Esophagus muscularis mucosa (tissue), 4 donors: ENCODE results near the gene PACRG. TPM values are rescaled to one million over a fixed set of nuclear protein-coding genes. Genes with fewer than 3 reads are reported as not detected.

Experiments used
- DNase-seq: peaks from one replicate; pipeline ENCODE4 v3.0.0-alpha.2; 2017; ENCODE audit errors: extremely low spot score
- H3K27ac ChIP-seq, 4 donors: fragments of 200-600 bp; sonication (generic); replicated peaks in 1 of 4; 1 replicate in 3 of 4; 2 replicates in 1 of 4; pipeline ENCODE4 v1.5.1; 2016 to 2019; ENCODE audit warnings: mild to moderate bottlenecking in 1 of 4
- H3K27me3 ChIP-seq, 4 donors: fragments of 200-600 bp; sonication (generic); one replicate each; pipeline versions ENCODE4 v1.5.1 to v1.6.0; 2016 to 2019
- H3K36me3 ChIP-seq, 4 donors: fragments of 200-600 bp; sonication (generic); one replicate each; pipeline ENCODE4 v1.5.1; 2016 to 2019
- H3K4me1 ChIP-seq, 4 donors: fragments of 200-600 bp; sonication (generic); one replicate each; pipeline ENCODE4 v1.5.1; 2016 to 2019
- H3K4me3 ChIP-seq, 4 donors: fragments of 200-600 bp; sonication (generic); 1 replicate in 2 of 4; 2 replicates in 2 of 4; pipeline ENCODE4 v1.5.1; 2016 to 2019; ENCODE audit warnings: mild to moderate bottlenecking in 4 of 4, moderate library complexity in 1 of 4
- H3K9me3 ChIP-seq, 4 donors: fragments of 200-600 bp; sonication (generic); 1 replicate in 3 of 4; 2 replicates in 1 of 4; pipeline ENCODE4 v1.5.1; 2016 to 2019
- EP300 ChIP-seq: sonication (generic); formaldehyde crosslinking; IDR thresholded peaks from one replicate; pipeline ENCODE4 v1.6.1; 2017; ENCODE audit warnings: antibody characterized with exemption
- POLR2A ChIP-seq: fragments of 450-650 bp; IDR thresholded peaks from one replicate; pipeline ENCODE4 v1.6.1; 2017; ENCODE audit warnings: antibody characterized with exemption, moderate library complexity, mild to moderate bottlenecking, low read depth
- POLR2AphosphoS5 ChIP-seq, 2 donors: sonication (generic); formaldehyde crosslinking; IDR thresholded peaks; one replicate each; pipeline ENCODE4 v1.6.1; 2017; ENCODE audit warnings: antibody characterized with exemption in 2 of 2
- WGBS: methylation state at CpG from one replicate; pipeline ENCODE4 v1.1.5; 2018; 5-methylcytosine and 5-hydroxymethylcytosine counted together
- intact Hi-C: fragments of 100-400 bp; cut with DNase I; formaldehyde crosslinking; loops from one replicate; pipeline ENCODE4 v1.15.1; 2023
- total RNA-seq, 4 donors: library from RNA; depleted of rRNA; stranded (reverse); fragments of >200 nt; gene quantifications; one replicate each; pipeline versions ENCODE4 v1.1.0 to v1.2.1, GENCODE V29; 2016
- TF ChIP-seq, protein P1 (sequence below), 3 experiments: fragments of 200-600 bp in 2 of 3; fragments of 450-650 bp in 1 of 3; sonication (generic) in 2 of 3; IDR thresholded peaks; one replicate each; pipeline ENCODE4 v1.5.1; 2017 to 2019; ENCODE audit warnings: antibody characterized with exemption in 3 of 3, mild to moderate bottlenecking in 2 of 3, moderate library complexity in 1 of 3

The PACRG gene
- total RNA-seq, 4 donors from 2014 or later = 1.3 to 3.5 (median 1.8) TPM; not detected in 1

- peak; percentile 86 for DNase-seq
- H3K4me3 ChIP-seq = no peak overlapping the region
- intact Hi-C loops = loop anchor here (10.0 kb wide), 2 partner anchors 378 to 768 kb away; no protein-coding TSS in a partner anchor
- H3K4me1 ChIP-seq = peaks cover 8 to 16% (median 11%) of the 10 kb centered on the region in 4 donors
- no peaks in the 10 kb centered on the region for H3K9me3 ChIP-seq
- no peaks in the 10 kb centered on the region for H3K27me3 ChIP-seq
- 93% methylated on average over 14 of the region's 14 CpGs for WGBS
- TF ChIP-seq EP300 (no peak), POLR2A (no peak), POLR2AphosphoS5 (IDR thresholded peaks at IDR 0.05) (no peak)
- TF ChIP-seq, protein P1, sequence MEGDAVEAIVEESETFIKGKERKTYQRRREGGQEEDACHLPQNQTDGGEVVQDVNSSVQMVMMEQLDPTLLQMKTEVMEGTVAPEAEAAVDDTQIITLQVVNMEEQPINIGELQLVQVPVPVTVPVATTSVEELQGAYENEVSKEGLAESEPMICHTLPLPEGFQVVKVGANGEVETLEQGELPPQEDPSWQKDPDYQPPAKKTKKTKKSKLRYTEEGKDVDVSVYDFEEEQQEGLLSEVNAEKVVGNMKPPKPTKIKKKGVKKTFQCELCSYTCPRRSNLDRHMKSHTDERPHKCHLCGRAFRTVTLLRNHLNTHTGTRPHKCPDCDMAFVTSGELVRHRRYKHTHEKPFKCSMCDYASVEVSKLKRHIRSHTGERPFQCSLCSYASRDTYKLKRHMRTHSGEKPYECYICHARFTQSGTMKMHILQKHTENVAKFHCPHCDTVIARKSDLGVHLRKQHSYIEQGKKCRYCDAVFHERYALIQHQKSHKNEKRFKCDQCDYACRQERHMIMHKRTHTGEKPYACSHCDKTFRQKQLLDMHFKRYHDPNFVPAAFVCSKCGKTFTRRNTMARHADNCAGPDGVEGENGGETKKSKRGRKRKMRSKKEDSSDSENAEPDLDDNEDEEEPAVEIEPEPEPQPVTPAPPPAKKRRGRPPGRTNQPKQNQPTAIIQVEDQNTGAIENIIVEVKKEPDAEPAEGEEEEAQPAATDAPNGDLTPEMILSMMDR (IDR thresholded peaks at IDR 0.05) = no peak
- H3K36me3 ChIP-seq = no peaks in the 10 kb centered on the region
- H3K27ac ChIP-seq = no peak overlapping the region
Measured at GRCh38 chr6:163186527-163186926, 458.8 kb downstream of the PACRG start.

DNA sequence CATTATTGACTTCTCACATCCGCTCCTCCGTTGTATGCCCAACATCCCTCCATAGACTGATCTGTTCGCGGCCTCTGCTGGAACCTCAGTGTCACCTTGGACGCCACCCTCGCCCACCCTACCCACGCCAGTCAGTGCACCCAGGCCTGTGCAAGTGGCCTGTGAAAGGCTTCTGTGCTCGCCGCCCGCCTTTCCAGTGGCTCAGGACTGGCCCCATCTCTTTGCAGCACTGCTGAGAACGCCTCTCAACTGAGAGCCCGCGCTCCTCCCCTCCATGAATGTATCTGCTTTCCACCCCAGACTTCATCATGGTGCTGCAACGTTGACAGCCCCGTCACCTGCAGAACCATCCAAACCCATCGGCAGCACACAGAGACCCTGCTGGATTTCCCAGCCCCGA is 459.4 kb downstream of the PACRG start:
- no peak for TF ChIP-seq EP300
- TF ChIP-seq, protein P1 (IDR thresholded peaks at IDR 0.05) = no peak
- no peak for TF ChIP-seq POLR2AphosphoS5 (IDR thresholded peaks at IDR 0.05)
- no peak for TF ChIP-seq POLR2A
- DNase-seq = peak; percentile 87

DNA sequence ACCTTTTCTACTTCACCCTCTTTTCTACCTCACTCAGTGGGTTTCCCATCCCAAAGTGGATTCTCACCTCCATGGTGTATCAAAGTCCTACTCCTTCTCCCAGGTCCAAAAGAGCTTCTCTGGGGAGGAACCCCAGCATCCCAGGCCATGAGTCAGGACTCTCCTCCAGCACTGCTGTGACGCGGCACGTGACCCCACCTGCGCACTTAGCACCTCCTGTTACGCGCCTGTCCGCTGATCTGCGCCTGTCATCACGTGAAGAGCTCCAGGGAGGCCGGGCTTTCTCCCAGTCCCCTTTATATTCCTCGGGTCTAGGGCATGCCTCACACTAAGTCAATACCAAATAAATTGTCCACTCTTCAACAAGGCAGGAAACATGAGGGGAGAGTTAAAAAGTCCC is 459.8 kb downstream of the PACRG start:
- over 99% methylated on average over 11 of the region's 11 CpGs for whole genome bisulfite sequencing
- intact Hi-C loops = loop anchor here (10.0 kb wide), 2 partner anchors 377 to 767 kb away; no protein-coding TSS in a partner anchor
- DNase-seq = peak; percentile 77

More for the DNA sequence above, 459.4 kb downstream of the PACRG start:
- Histone ChIP-seq H3K27me3 (no peaks in the 10 kb centered on the region), H3K9me3 (no peaks in the 10 kb centered on the region), H3K4me3 (no peak overlapping the region), H3K27ac (no peak overlapping the region), H3K36me3 (no peaks in the 10 kb centered on the region), H3K4me1 (peaks cover 4 to 14% (median 11%) of the 10 kb centered on the region in 4 donors)
- 97% methylated on average over 17 of the region's 17 CpGs for WGBS
- intact Hi-C loops = loop anchor here (10.0 kb wide), 2 partner anchors 378 to 768 kb away; no protein-coding TSS in a partner anchor

DNA sequence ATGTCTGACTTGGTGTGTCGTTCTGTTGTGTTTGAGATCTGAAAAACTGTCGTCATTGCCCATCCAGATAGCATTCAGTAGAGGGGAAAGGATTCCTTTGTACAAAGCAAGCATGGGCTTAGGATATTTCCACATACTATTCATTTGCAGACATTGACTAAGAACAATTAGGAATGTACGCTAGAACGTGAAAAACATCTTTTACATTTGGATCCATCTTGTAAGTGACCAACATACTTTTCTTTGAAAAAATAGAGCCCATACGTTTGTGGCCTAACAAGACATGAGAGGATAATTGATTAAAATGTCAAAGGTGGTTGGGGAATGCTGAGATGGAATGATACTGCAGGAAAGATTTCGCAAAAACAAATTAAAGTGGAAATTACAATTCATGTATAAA is 461.0 kb downstream of the PACRG start:
- Histone ChIP-seq H3K9me3 (no peaks in the 10 kb centered on the region), H3K27me3 (no peaks in the 10 kb centered on the region), H3K4me1 (peaks cover 4 to 6% (median 6%) of the 10 kb centered on the region in 4 donors), H3K4me3 (no peak overlapping the region), H3K36me3 (no peaks in the 10 kb centered on the region), H3K27ac (no peak overlapping the region)
- WGBS = 89% methylated on average over 6 of the region's 6 CpGs
- intact Hi-C loops = loop anchor here (10.0 kb wide), 2 partner anchors 376 to 766 kb away; no protein-coding TSS in a partner anchor
- no peak for TF ChIP-seq POLR2A
- TF ChIP-seq, protein P1 (IDR thresholded peaks at IDR 0.05) = no peak
- TF ChIP-seq EP300 = no peak
- TF ChIP-seq POLR2AphosphoS5 (IDR thresholded peaks at IDR 0.05) = no peak
- DNase-seq = no peak

More for the DNA sequence above, 459.8 kb downstream of the PACRG start:
- H3K4me1 ChIP-seq = peaks cover 4 to 14% (median 11%) of the 10 kb centered on the region in 4 donors
- H3K27me3 ChIP-seq = no peaks in the 10 kb centered on the region
- no peak overlapping the region for H3K27ac ChIP-seq
- no peaks in the 10 kb centered on the region for H3K9me3 ChIP-seq
- no peak for TF ChIP-seq POLR2AphosphoS5 (IDR thresholded peaks at IDR 0.05)
- no peak for TF ChIP-seq EP300
- TF ChIP-seq, protein P1 (IDR thresholded peaks at IDR 0.05) = no peak
- no peak for TF ChIP-seq POLR2A
- no peak overlapping the region for H3K4me3 ChIP-seq
- H3K36me3 ChIP-seq = no peaks in the 10 kb centered on the region
